Thoracic aorta (tissue), 2 donors: ENCODE data around the gene ANKRD33B. TPM values are rescaled to one million over a fixed set of nuclear protein-coding genes. Genes with fewer than 3 reads are reported as not detected.

ENCODE experiments used
- ATAC-seq: fragments of 150-250 bp; one replicate; pipeline ENCODE4 v1.8.0; 2017; ENCODE audit warnings: low read depth; ENCODE audit not compliant: insufficient number of reproducible peaks, low FRiP score
- DNase-seq: peaks from one replicate; pipeline ENCODE4 v3.0.0-alpha.2; 2020; ENCODE audit warnings: low spot score
- H3K27ac ChIP-seq, 2 donors: fragments of 200-600 bp; sonication (generic); 1 replicate in 1 of 2; 2 replicates in 1 of 2; pipeline ENCODE4 v1.5.1; 2016; ENCODE audit warnings: mild to moderate bottlenecking in 2 of 2, moderate library complexity in 2 of 2
- H3K27me3 ChIP-seq: fragments of 200-600 bp; sonication (generic); replicated peaks from 2 replicates; pipeline ENCODE4 v1.6.0; 2016; ENCODE audit warnings: mild to moderate bottlenecking; ENCODE audit not compliant: insufficient read depth
- H3K36me3 ChIP-seq: fragments of 200-600 bp; sonication (generic); one replicate; pipeline ENCODE4 v1.5.1; 2016
- H3K4me1 ChIP-seq, 2 donors: fragments of 200-600 bp; sonication (generic); 1 replicate in 1 of 2; 2 replicates in 1 of 2; pipeline versions ENCODE4 v1.5.1 to v1.6.0; 2016; ENCODE audit warnings: low read depth in 2 of 2, mild to moderate bottlenecking in 1 of 2; ENCODE audit not compliant: control insufficient read depth in 1 of 2
- H3K4me3 ChIP-seq: fragments of 200-600 bp; sonication (generic); 2 replicates; pipeline ENCODE4 v1.5.1; 2016; ENCODE audit warnings: mild to moderate bottlenecking
- H3K9me3 ChIP-seq: fragments of 200-600 bp; sonication (generic); 2 replicates; pipeline ENCODE4 v1.5.1; 2016
- total RNA-seq, 2 donors: library from RNA; depleted of rRNA; stranded (reverse); fragments of >200 nt; gene quantifications; one replicate each; pipeline versions ENCODE4 v1.1.0 to v1.2.3, GENCODE V29; 2016
- TF ChIP-seq, protein P1 (sequence below): fragments of 200-600 bp; sonication (generic); IDR thresholded peaks from one replicate; pipeline ENCODE4 v1.5.1; 2019; ENCODE audit warnings: antibody characterized with exemption

ANKRD33B gene
- total RNA-seq, 2 donors from 2014 or later, result 4.9 to 5.7 TPM

DNA sequence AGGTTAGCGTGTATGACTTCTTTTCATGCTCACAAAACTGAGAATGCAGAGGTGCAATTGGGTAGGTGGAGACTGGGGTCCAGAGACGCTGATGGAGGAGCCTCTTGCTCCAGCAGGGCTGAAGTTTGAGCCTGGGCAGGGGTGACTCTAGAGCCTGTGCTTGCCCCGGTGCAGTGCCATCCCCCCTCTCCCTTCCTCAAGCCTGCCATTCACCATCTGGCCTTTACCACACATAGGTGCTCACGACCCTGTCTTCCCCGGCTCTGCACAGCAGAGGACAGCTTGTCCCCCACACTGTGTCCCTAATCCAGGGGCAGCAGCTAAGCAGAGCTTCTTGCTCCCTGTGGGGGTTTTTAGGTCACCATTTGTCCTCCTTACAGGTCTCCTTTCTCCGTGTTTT is 110.7 kb downstream of the ANKRD33B start:
- no peak overlapping the region for H3K27ac ChIP-seq
- DNase-seq, result no peak
- TF ChIP-seq, protein P1, sequence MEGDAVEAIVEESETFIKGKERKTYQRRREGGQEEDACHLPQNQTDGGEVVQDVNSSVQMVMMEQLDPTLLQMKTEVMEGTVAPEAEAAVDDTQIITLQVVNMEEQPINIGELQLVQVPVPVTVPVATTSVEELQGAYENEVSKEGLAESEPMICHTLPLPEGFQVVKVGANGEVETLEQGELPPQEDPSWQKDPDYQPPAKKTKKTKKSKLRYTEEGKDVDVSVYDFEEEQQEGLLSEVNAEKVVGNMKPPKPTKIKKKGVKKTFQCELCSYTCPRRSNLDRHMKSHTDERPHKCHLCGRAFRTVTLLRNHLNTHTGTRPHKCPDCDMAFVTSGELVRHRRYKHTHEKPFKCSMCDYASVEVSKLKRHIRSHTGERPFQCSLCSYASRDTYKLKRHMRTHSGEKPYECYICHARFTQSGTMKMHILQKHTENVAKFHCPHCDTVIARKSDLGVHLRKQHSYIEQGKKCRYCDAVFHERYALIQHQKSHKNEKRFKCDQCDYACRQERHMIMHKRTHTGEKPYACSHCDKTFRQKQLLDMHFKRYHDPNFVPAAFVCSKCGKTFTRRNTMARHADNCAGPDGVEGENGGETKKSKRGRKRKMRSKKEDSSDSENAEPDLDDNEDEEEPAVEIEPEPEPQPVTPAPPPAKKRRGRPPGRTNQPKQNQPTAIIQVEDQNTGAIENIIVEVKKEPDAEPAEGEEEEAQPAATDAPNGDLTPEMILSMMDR, result no peak

DNA sequence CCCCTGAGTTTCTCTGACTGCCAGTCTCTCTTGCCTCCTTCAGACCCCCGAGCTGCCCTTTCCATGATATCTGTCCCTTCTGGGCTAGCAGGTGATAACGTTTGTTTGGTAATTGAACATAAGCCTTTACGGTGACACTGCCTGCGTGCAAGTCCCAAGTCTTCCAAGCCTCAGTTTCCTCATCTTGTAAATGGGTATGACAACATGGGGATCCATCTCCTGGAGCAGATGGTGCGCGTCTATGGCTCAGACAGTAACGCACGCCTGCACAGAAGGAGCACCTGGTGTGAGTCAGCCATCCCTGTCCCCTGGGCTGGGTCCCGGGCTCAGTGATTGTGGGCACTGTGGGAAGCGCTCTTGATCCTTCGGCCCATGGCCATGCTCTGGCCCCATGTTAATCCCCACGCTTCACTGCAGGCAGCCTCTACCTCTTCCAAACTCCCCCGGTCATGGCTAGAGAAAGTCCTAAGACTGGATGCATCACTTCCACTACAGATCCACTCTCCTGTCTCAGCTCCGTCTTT is 111.4 kb downstream of the ANKRD33B start:
- TF ChIP-seq, protein P1, result no peak
- ATAC-seq (no peak), DNase-seq (no peak)
- Histone ChIP-seq H3K4me1 (no peaks in the 10 kb centered on the region), H3K36me3 (peaks cover 31% of the 10 kb centered on the region), H3K27me3 (no peaks in the 10 kb centered on the region), H3K4me3 (no peak overlapping the region), H3K9me3 (peaks cover 3% of the 10 kb centered on the region), H3K27ac (no peak overlapping the region)

More for the DNA sequence above, 110.7 kb downstream of the ANKRD33B start:
- Histone ChIP-seq H3K27me3 (no peaks in the 10 kb centered on the region), H3K4me3 (no peak overlapping the region), H3K36me3 (peaks cover 25% of the 10 kb centered on the region), H3K9me3 (peaks cover 3% of the 10 kb centered on the region), H3K4me1 (no peaks in the 10 kb centered on the region)
- no peak for ATAC-seq

DNA sequence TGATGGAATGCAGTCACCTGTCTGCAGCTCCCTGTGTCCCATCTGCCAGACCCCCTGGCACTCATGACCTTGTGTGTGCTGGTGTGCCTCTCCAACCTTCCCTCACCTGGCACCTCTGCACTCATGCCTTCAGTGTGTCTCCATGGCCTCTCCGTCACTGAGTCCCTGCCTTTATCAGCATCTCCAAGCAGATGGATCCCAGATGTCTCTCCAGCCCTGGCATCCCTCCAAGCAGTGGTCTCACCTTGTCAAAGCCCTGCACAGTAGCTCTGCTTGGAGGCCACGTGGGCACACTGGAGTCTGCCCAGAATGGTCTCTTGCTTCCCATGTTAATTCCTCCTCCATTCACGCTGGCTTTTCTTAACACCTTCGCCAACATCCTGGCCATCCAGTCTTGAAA is 112.4 kb downstream of the ANKRD33B start:
- DNase-seq (no peak), ATAC-seq (no peak)
- H3K27me3 ChIP-seq, result no peaks in the 10 kb centered on the region
- H3K9me3 ChIP-seq, result peaks cover 3% of the 10 kb centered on the region
- TF ChIP-seq, protein P1, result no peak
- no peak overlapping the region for H3K4me3 ChIP-seq
- peaks cover 41% of the 10 kb centered on the region for H3K36me3 ChIP-seq
- H3K27ac ChIP-seq, result no peak overlapping the region
- no peaks in the 10 kb centered on the region for H3K4me1 ChIP-seq

DNA sequence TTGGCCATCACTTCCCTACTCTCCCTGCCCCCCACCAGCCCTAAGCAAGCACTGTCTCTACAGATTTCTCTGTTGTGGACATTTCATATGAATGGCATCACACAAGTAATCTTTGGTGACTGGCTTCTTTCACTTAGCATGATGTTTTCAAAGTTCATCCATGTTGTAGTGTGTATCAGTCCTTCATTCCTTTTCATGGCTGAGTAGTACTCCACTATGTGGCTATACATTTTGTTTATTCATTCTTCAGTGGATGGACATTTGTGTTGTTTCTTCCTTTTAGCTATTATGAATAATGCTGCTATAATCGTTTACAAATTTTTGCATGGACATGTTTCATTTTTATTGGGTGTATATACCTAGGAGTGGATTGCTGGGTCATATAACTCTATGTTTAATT is 113.1 kb downstream of the ANKRD33B start:
- H3K9me3 ChIP-seq, result peaks cover 3% of the 10 kb centered on the region
- TF ChIP-seq, protein P1, result no peak
- no peaks in the 10 kb centered on the region for H3K27me3 ChIP-seq
- no peak overlapping the region for H3K27ac ChIP-seq
- DNase-seq (no peak), ATAC-seq (no peak)
- no peaks in the 10 kb centered on the region for H3K4me1 ChIP-seq
- H3K36me3 ChIP-seq, result peaks cover 48% of the 10 kb centered on the region
- H3K4me3 ChIP-seq, result no peak overlapping the region

DNA sequence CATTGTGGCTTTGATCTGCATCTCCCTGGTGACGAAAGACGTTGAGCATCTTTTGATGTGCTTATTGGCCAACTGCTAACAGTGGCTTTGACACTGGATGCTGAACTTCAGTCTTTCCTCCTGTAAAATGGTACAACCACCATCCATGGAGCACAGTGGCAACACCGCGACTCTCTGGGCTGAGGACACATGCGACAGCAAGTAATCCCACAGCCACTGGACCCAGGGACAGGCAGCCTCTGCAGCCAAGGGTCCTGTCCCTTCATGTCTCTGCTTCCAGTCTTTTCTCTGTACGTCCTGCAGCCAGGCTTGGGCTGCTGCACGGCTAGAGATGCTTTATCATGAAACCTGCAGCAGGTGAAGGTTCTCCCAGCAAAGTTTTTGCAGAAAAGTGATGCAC is 113.7 kb downstream of the ANKRD33B start:
- Histone ChIP-seq H3K36me3 (peaks cover 54% of the 10 kb centered on the region), H3K27me3 (no peaks in the 10 kb centered on the region), H3K27ac (no peak overlapping the region), H3K9me3 (peaks cover 3% of the 10 kb centered on the region), H3K4me1 (no peaks in the 10 kb centered on the region), H3K4me3 (no peak overlapping the region)
- TF ChIP-seq, protein P1, result no peak
- DNase-seq (no peak), ATAC-seq (no peak)
